Adrenal gland (tissue), 12 donors: ENCODE measurements around the gene TMEM167B. TPM values are rescaled to one million over a fixed set of nuclear protein-coding genes. Genes with fewer than 3 reads are reported as not detected.

Experiments used
- DNase-seq, 7 donors: peaks; one replicate each; pipeline ENCODE4 v3.0.0-alpha.2; 2019 to 2020
- H3K27ac ChIP-seq, 5 donors: fragments of 200-600 bp; sonication (generic) in 4 of 5; 1 replicate in 3 of 5; 2 replicates in 2 of 5; pipeline versions ENCODE4 v1.5.1 to v1.8.0; 2016 to 2020; ENCODE audit warnings: mild to moderate bottlenecking in 1 of 5
- H3K27me3 ChIP-seq: fragments of 200-600 bp; 2 replicates; pipeline ENCODE4 v1.8.0; 2021
- H3K36me3 ChIP-seq, 2 donors: fragments of 200-600 bp; replicated peaks in 1 of 2; 1 replicate in 1 of 2; 2 replicates in 1 of 2; pipeline versions ENCODE4 v1.5.1 to v1.8.0; 2018 to 2022
- H3K4me1 ChIP-seq, 2 donors: fragments of 200-600 bp; replicated peaks in 1 of 2; 1 replicate in 1 of 2; 2 replicates in 1 of 2; pipeline versions ENCODE4 v1.5.1 to v1.8.0; 2018 to 2021
- H3K4me3 ChIP-seq, 4 donors: fragments of 200-600 bp; sonication (generic) in 3 of 4; one replicate each; pipeline ENCODE4 v1.5.1; 2016 to 2018
- H3K9me3 ChIP-seq, 3 donors: fragments of 200-600 bp; sonication (generic) in 1 of 3; replicated peaks in 1 of 3; 1 replicate in 2 of 3; 2 replicates in 1 of 3; pipeline versions ENCODE4 v1.5.1 to v1.8.0; 2016 to 2021
- POLR2A ChIP-seq, 2 donors: fragments of 450-650 bp; IDR thresholded peaks; one replicate each; pipeline ENCODE4 v1.6.1; 2017; ENCODE audit warnings: antibody characterized with exemption in 2 of 2, mild to moderate bottlenecking in 2 of 2, moderate library complexity in 1 of 2
- WGBS, 4 donors: extraction: QIAGEN DNeasy Blood & Tissue Kit in 2 of 4; methylation state at CpG; one replicate each; pipeline versions ENCODE4 v1.1.5 to v1.1.7; 2013 to 2017; 5-methylcytosine and 5-hydroxymethylcytosine counted together
- intact Hi-C, 2 donors: fragments of 100-400 bp; cut with DNase I; formaldehyde crosslinking; loops; one replicate each; pipeline versions ENCODE4 v1.14.1 to v1.15.0; 2022 to 2023
- polyA plus RNA-seq, 3 donors: library from polyadenylated mRNA; stranded (reverse); fragments of 200-250 nt in 2 of 3; fragments of 350-450 nt in 1 of 3; fragmentation: Illumina TruSeq in 1 of 3; extraction: RNeasy Lipid Tissue Mini Kit (QIAGEN cat#74804) in 1 of 3; gene quantifications; one replicate each; pipeline ENCODE4 v1.2.3, GENCODE V29; 2013 to 2014
- total RNA-seq, 9 donors: library from RNA; depleted of rRNA in 4 of 9; stranded (reverse); fragments of >200 nt in 4 of 9; fragments of 120-200 nt in 1 of 9; fragmentation: NEBNext Ultra II Directional in 1 of 9; extraction: Animal tissue kit (Norgen Biotek cat#: 25700) in 1 of 9; gene quantifications; one replicate each; pipeline versions ENCODE4 v1.1.0 to v1.2.4, GENCODE V29; 2013 to 2023
- TF ChIP-seq, protein P1 (sequence below), 6 experiments: fragments of 450-650 bp in 4 of 6; fragments of 200-600 bp in 2 of 6; sonication (generic) in 1 of 6; IDR thresholded peaks; 1 replicate in 5 of 6; 2 replicates in 1 of 6; pipeline versions ENCODE4 v1.5.1 to v1.8.0; 2016 to 2021; ENCODE audit warnings: antibody characterized with exemption in 6 of 6, mild to moderate bottlenecking in 2 of 6, moderate library complexity in 1 of 6
- donor health status: healthy with polysubstance abuse.
- donor health status: Bipolar disorder and iron deficiency.
- donor health status: DM: yes; HTN: yes; CAD: no.
- donor health status: DM: no; HTN: no; CAD: no.
- donor health status: DM: no; HTN: no; CAD: no.
- donor health status: DM: yes; HTN: yes; CAD: no.

The TMEM167B gene
- total and polyA plus RNA-seq, 12 donors, result 14.2 to 106 (median 50.5) TPM

DNA sequence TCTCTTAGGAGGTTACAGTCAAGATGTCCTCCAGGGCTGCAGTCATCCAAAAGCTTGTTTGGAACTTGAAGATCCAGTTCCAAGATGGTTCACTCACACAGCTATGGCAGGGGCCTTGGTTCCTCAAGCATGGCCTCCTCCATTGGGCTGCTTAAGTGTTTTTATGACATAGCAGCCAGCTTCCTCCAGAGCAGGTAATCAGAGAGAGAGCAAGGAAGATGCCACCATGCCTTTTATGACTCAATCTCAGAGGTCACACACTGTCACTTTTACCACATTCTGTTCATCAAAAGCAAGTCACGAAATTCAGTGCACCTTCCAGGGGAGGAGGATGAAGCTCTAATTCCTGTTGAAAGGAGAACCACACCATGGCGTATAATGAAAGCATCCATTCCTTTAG is 40.5 kb downstream of the TMEM167B start:
- no peak for DNase-seq
- Histone ChIP-seq H3K36me3 (no peaks in the 10 kb centered on the region), H3K27me3 (no peaks in the 10 kb centered on the region), H3K4me1 (no peaks in the 10 kb centered on the region), H3K4me3 (no peak overlapping the region), H3K9me3 (no peaks in the 10 kb centered on the region), H3K27ac (no peak overlapping the region)
- 79 to 97% (median 90%) methylated on average over 2 of the region's 2 CpGs for WGBS, 4 donors
- intact Hi-C loops, result no loop called here
- TF ChIP-seq POLR2A (IDR thresholded peaks at IDR 0.05), result no peak

DNA sequence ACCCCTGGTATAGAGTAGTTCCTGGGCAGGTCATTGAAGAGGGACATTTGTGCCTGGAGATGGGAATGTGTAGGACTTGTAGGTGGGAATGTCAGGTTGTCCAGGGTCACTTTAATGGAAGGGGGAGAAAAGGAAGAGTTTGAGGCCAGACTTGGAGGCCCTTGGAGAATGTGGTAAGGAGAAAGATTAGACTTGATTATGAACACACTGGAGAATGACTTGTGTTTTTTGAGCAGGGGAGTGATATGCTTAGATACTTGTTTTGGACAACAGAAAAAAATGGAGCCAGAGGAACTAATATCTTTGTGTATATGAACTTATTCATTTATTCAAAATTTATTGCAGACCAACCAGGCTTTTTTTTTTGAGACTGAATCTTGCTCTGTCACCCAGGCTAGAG is 41.2 kb downstream of the TMEM167B start:
- no peak overlapping the region for H3K4me3 ChIP-seq
- no peaks in the 10 kb centered on the region for H3K36me3 ChIP-seq
- H3K9me3 ChIP-seq, result no peaks in the 10 kb centered on the region
- TF ChIP-seq, protein P1, sequence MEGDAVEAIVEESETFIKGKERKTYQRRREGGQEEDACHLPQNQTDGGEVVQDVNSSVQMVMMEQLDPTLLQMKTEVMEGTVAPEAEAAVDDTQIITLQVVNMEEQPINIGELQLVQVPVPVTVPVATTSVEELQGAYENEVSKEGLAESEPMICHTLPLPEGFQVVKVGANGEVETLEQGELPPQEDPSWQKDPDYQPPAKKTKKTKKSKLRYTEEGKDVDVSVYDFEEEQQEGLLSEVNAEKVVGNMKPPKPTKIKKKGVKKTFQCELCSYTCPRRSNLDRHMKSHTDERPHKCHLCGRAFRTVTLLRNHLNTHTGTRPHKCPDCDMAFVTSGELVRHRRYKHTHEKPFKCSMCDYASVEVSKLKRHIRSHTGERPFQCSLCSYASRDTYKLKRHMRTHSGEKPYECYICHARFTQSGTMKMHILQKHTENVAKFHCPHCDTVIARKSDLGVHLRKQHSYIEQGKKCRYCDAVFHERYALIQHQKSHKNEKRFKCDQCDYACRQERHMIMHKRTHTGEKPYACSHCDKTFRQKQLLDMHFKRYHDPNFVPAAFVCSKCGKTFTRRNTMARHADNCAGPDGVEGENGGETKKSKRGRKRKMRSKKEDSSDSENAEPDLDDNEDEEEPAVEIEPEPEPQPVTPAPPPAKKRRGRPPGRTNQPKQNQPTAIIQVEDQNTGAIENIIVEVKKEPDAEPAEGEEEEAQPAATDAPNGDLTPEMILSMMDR (IDR thresholded peaks at IDR 0.05), result no peak
- TF ChIP-seq POLR2A (IDR thresholded peaks at IDR 0.05), result no peak
- H3K4me1 ChIP-seq, result no peaks in the 10 kb centered on the region
- no peak for DNase-seq
- no peaks in the 10 kb centered on the region for H3K27me3 ChIP-seq
- intact Hi-C loops, result no loop called here
- H3K27ac ChIP-seq, result no peak overlapping the region

DNA sequence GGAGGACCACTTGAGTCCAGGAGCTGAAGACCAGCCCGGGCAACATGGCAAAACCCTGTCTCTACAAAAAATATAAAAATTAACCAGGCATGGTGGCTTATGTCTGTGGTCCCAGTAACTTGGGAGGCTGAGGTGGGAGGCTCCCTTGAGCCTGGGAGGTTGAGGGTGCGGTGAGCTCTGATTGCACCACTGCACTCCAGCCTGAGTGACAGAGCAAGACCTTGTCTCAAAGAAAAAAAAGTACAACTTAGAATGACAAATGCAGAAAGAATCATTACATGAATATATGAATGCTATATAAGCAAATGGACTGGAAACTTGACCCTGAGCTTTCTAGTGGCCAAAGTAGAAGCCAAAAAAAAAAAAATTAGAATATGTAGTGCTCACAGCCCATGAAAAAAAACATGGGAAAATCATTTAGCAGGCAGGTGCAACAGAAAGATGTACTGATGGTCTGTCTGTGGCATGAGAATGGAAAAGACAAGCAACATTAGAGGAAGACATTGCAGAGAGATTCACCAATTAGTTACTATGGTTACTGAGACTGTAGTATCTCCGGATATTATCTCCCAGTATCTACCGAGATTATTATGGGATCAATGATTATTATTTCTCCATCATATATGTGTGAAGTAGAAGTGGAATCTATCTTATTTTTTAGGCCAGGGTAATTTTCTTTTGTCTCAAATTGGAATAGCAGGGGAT is 42.6 kb downstream of the TMEM167B start:
- no peak overlapping the region for H3K27ac ChIP-seq
- no peaks in the 10 kb centered on the region for H3K4me1 ChIP-seq
- DNase-seq, result no peak
- H3K27me3 ChIP-seq, result no peaks in the 10 kb centered on the region
- H3K4me3 ChIP-seq, result no peak overlapping the region
- H3K9me3 ChIP-seq, result no peaks in the 10 kb centered on the region
- intact Hi-C loops, result no loop called here
- no peak for TF ChIP-seq POLR2A (IDR thresholded peaks at IDR 0.05)
- TF ChIP-seq, protein P1 (IDR thresholded peaks at IDR 0.05), result no peak
- WGBS, 4 donors, result 72 to 84% (median 76%) methylated on average over 4 of the region's 4 CpGs
- no peaks in the 10 kb centered on the region for H3K36me3 ChIP-seq

DNA sequence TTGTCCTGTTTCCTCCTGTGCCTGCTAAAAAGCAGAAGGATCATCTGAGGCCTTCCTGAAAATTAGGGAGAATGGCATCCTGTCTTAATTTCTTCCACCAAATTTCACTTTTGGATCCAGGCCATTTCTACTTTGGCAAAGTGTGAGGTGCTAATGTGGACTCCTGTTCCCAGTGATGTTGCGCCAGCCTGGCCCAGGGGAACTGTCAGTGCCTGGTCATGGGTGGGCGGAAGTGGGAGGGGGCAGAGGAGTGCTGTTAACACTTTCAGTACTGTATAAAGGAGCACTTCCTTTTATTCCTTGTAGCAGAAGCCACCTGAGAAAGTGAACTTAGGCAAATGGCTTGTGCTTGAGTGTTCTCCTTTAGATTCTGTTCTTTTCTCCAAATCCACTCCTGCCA is 43.3 kb downstream of the TMEM167B start:
- Histone ChIP-seq H3K4me3 (no peak overlapping the region), H3K36me3 (no peaks in the 10 kb centered on the region), H3K27me3 (no peaks in the 10 kb centered on the region), H3K27ac (no peak overlapping the region), H3K9me3 (no peaks in the 10 kb centered on the region), H3K4me1 (no peaks in the 10 kb centered on the region)
- 45 to 69% (median 59%) methylated on average over 2 of the region's 2 CpGs for WGBS, 4 donors
- intact Hi-C loops, result no loop called here
- TF ChIP-seq, protein P1 (IDR thresholded peaks at IDR 0.05), result no peak
- no peak for TF ChIP-seq POLR2A (IDR thresholded peaks at IDR 0.05)
- DNase-seq, result peak in 2 of 7 donors; percentile 30 to 62

DNA sequence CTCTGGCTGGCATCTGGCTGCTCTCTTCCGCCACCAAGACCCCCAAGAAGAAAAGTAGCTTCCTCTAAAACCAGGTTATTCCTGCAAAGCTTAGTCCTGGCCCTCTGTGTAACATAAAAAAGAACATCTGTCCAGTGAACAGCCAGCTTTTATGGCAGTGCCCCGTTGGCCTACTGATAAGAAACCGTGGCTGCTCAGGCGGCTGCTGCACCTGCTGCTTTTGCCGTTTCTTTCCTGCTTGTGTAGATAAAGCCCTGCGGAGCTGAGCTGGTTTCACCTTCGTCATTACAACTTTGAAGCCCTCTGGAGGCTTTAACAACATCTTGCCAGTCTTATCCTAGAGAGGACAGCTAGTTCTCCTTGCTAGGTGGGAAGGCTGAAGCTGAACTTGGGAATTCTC is 43.9 kb downstream of the TMEM167B start:
- H3K36me3 ChIP-seq, result no peaks in the 10 kb centered on the region
- TF ChIP-seq, protein P1 (IDR thresholded peaks at IDR 0.05), result no peak
- no peak for TF ChIP-seq POLR2A (IDR thresholded peaks at IDR 0.05)
- H3K27ac ChIP-seq, result no peak overlapping the region
- H3K27me3 ChIP-seq, result no peaks in the 10 kb centered on the region
- WGBS, 4 donors, result 62 to 75% (median 67%) methylated on average over 7 of the region's 7 CpGs
- H3K9me3 ChIP-seq, result no peaks in the 10 kb centered on the region
- DNase-seq, result peak in 1 of 7 donors; percentile 55
- intact Hi-C loops, result no loop called here
- no peaks in the 10 kb centered on the region for H3K4me1 ChIP-seq
- no peak overlapping the region for H3K4me3 ChIP-seq
